Smooth muscle cell (in vitro differentiated cells): Measurements from ENCODE around the gene NUPR1. TPM values are rescaled to one million over a fixed set of nuclear protein-coding genes. Genes with fewer than 3 reads are reported as not detected.

Experiments
- DNase-seq: peaks from one replicate; lab custom pipeline; 2025; ENCODE audit not compliant: unreplicated experiment; lab: John Stamatoyannopoulos, UW
- H2AFZ ChIP-seq: fragments of 200-600 bp; sonication (generic); 2 replicates; pipeline ENCODE4 v1.6.0; 2016; ENCODE audit warnings: antibody characterized with exemption, low read depth, mild to moderate bottlenecking
- H3F3A ChIP-seq: fragments of 200-600 bp; sonication (generic); 2 replicates; pipeline ENCODE4 v1.6.0; 2017; ENCODE audit warnings: antibody characterized with exemption, low read depth
- H3K27ac ChIP-seq: fragments of 200-600 bp; sonication (generic); 2 replicates; pipeline ENCODE4 v1.5.1; 2016; ENCODE audit warnings: low read depth, mild to moderate bottlenecking
- H3K27me3 ChIP-seq: fragments of 200-600 bp; sonication (generic); 2 replicates; pipeline ENCODE4 v1.6.1; 2016; ENCODE audit warnings: low read depth, mild to moderate bottlenecking
- H3K36me3 ChIP-seq: fragments of 200-600 bp; sonication (generic); 2 replicates; pipeline ENCODE4 v1.5.1; 2016; ENCODE audit warnings: low read depth
- H3K4me1 ChIP-seq: fragments of 200-600 bp; sonication (generic); 2 replicates; pipeline ENCODE4 v1.5.1; 2016; ENCODE audit warnings: low read depth
- H3K4me2 ChIP-seq: fragments of 200-600 bp; sonication (generic); 2 replicates; pipeline ENCODE4 v1.6.0; 2016; ENCODE audit warnings: mild to moderate bottlenecking
- H3K4me3 ChIP-seq: fragments of 200-600 bp; sonication (generic); 2 replicates; pipeline ENCODE4 v1.5.1; 2016; ENCODE audit warnings: mild to moderate bottlenecking
- H3K79me2 ChIP-seq: fragments of 200-600 bp; sonication (generic); 2 replicates; pipeline ENCODE4 v1.6.0; 2016; ENCODE audit warnings: low read depth, mild to moderate bottlenecking
- H3K9ac ChIP-seq: fragments of 200-600 bp; sonication (generic); 2 replicates; pipeline ENCODE4 v1.6.0; 2016; ENCODE audit warnings: low read depth
- H3K9me3 ChIP-seq: fragments of 200-600 bp; sonication (generic); replicated peaks from 2 replicates; pipeline ENCODE4 v1.5.1; 2016; ENCODE audit warnings: low read depth
- H4K20me1 ChIP-seq: fragments of 200-600 bp; sonication (generic); 2 replicates; pipeline ENCODE4 v1.6.0; 2016; ENCODE audit warnings: low read depth
- WGBS: methylation state at CpG from one replicate; pipeline ENCODE4 v1.1.7; 2016; ENCODE audit warnings: low lambda C conversion rate; 5-methylcytosine and 5-hydroxymethylcytosine counted together
- polyA plus RNA-seq: library from polyadenylated mRNA; unstranded; fragments of >200 nt; fragmentation: Nextera tagmentation; extraction: Ambion mirVana; gene quantifications from 2 replicates; pipeline ENCODE4 v1.2.1, GENCODE V29; 2016
- total RNA-seq: library from RNA; depleted of rRNA; stranded (reverse); fragments of >200 nt; gene quantifications from 2 replicates; pipeline ENCODE4 v1.2.3, GENCODE V29; 2014
- TF ChIP-seq, protein P1 (sequence below): fragments of 200-600 bp; sonication (generic); IDR thresholded peaks from 2 replicates; pipeline ENCODE4 v1.5.1; 2017; ENCODE audit warnings: borderline replicate concordance, mild to moderate bottlenecking, antibody characterized with exemption; ENCODE audit not compliant: insufficient read depth, poor library complexity, severe bottlenecking

NUPR1 gene
- total and polyA plus RNA-seq, 2 experiments from 2014 or later: 0.67 to 22.2 TPM

DNA sequence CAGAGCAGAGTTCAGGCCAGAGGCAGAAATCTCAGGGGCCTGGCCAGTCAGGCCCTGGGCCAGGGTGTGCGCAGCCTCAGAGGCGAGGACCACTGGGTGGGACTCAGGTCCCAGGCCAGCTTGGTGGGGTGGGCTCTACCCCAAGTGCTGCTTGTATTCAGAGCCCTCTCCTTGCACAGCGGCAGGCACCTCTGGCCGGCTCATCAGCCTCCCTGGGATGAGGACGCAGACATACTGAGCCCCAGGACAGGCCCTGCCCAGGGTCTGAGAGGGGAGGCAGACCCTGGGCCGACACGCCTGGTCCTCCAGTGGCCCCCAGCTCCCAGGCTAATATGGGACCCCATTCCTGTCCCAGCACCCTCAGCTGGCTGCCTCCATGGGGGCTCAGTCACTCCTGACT is 24.5 kb downstream of the NUPR1 start:
- H3K27ac ChIP-seq: no peak overlapping the region
- 94% methylated on average over 7 of the region's 7 CpGs for WGBS
- H3K9ac ChIP-seq: no peak overlapping the region
- no peaks in the 10 kb centered on the region for H3K36me3 ChIP-seq
- no peak overlapping the region for H3K4me3 ChIP-seq
- H3K9me3 ChIP-seq: no peaks in the 10 kb centered on the region
- H3F3A ChIP-seq: no peaks in the 10 kb centered on the region
- no peaks in the 10 kb centered on the region for H3K4me1 ChIP-seq
- TF ChIP-seq, protein P1, sequence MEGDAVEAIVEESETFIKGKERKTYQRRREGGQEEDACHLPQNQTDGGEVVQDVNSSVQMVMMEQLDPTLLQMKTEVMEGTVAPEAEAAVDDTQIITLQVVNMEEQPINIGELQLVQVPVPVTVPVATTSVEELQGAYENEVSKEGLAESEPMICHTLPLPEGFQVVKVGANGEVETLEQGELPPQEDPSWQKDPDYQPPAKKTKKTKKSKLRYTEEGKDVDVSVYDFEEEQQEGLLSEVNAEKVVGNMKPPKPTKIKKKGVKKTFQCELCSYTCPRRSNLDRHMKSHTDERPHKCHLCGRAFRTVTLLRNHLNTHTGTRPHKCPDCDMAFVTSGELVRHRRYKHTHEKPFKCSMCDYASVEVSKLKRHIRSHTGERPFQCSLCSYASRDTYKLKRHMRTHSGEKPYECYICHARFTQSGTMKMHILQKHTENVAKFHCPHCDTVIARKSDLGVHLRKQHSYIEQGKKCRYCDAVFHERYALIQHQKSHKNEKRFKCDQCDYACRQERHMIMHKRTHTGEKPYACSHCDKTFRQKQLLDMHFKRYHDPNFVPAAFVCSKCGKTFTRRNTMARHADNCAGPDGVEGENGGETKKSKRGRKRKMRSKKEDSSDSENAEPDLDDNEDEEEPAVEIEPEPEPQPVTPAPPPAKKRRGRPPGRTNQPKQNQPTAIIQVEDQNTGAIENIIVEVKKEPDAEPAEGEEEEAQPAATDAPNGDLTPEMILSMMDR: no peak
- H4K20me1 ChIP-seq: no peaks in the 10 kb centered on the region
- no peak overlapping the region for H2AFZ ChIP-seq
- no peaks in the 10 kb centered on the region for H3K27me3 ChIP-seq
- no peak for DNase-seq
- no peak overlapping the region for H3K4me2 ChIP-seq
- H3K79me2 ChIP-seq: no peaks in the 10 kb centered on the region

DNA sequence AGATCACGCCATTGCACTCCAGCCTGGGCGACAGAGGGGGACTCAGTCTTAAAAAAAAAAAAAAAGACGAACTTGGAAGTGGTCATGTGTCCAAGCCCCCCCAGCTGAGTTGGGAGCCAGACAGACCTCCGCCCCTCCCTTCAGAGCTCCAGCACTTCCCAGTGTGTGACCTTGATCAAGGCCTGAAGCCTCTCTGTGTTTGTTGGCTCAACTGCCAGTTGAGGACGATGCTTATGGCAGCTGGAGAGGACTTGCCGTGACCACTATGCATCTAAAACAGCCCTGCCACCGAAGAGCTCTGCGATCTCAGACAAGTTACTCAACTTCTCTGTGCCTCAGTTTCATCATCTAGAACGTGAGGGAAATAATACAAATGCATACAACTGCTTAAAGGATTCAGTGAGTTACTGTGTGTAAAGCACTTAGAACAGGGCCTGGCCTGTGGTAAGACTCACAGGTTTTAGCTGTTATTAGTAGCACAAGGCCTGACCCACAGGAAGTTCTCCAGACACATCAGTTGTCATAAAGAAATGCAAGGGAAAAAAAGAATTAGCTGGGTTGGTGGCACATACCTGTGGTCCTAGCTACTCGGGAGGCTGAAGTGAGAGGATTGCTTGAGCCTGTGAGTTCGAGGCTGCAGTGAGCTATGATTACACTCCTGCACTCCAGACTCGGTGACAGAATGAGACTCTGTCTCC is 25.1 kb downstream of the NUPR1 start:
- H3K36me3 ChIP-seq: no peaks in the 10 kb centered on the region
- H3K27me3 ChIP-seq: no peaks in the 10 kb centered on the region
- H2AFZ ChIP-seq: peak overlapping the region; percentile 74
- no peak overlapping the region for H3K4me2 ChIP-seq
- no peaks in the 10 kb centered on the region for H3K79me2 ChIP-seq
- no peaks in the 10 kb centered on the region for H3K4me1 ChIP-seq
- H4K20me1 ChIP-seq: no peaks in the 10 kb centered on the region
- H3K27ac ChIP-seq: no peak overlapping the region
- no peak overlapping the region for H3K9ac ChIP-seq
- 79% methylated on average over 12 of the region's 12 CpGs for WGBS
- TF ChIP-seq, protein P1: no peak
- no peak for DNase-seq
- no peaks in the 10 kb centered on the region for H3K9me3 ChIP-seq
- H3F3A ChIP-seq: no peaks in the 10 kb centered on the region
- no peak overlapping the region for H3K4me3 ChIP-seq

DNA sequence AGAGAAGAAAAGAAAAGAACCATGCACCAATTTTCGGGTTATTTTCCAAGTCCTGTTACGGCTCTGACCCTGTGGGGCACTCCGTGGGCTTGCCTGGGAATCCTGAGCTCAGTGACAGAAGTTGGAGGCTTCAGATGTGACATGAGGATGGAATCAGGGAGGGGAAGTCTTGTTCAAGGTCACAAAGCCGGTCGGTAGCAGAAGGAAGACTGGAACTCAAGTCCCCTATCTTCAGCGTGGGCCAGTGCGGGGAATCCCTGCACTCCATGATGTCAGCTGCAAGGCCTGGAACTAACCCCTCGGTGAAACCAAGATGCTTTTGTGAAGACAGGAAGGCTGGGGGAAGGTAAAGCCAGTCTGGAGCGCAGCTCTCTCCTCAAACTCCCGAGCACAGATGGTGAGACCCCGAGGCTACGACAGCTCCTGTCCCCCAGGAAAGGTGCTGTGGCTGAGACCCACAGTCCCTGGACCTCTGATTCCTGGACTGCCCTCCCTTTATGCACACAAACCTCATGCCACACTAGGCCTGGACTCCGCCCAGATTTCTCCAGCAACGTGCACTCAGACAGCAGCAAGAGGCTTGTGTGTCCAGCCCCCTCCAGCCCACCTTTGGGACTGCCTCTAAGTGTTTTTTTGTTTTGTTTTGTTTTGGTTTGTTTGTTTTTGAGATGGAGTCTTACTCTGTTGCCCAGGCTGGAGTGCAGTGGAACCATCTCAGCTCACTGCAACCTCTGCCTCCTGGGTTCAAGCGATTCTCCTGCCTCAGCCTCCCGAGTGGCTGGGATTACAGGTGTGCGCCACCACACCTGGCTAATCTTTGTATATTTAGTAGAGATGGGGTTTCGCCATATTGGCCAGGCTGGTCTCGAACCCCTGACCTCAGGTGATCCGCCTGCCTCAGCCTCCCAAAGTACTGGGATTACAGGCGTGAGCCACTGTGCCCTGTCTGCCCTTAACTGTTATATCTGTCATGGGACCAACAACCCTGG is 26.7 kb downstream of the NUPR1 start:
- no peaks in the 10 kb centered on the region for H3F3A ChIP-seq
- H3K4me3 ChIP-seq: no peak overlapping the region
- no peaks in the 10 kb centered on the region for H3K79me2 ChIP-seq
- no peaks in the 10 kb centered on the region for H3K27me3 ChIP-seq
- H3K4me1 ChIP-seq: no peaks in the 10 kb centered on the region
- H3K27ac ChIP-seq: no peak overlapping the region
- no peaks in the 10 kb centered on the region for H3K36me3 ChIP-seq
- 90% methylated on average over 21 of the region's 21 CpGs for WGBS
- no peak overlapping the region for H2AFZ ChIP-seq
- DNase-seq: no peak
- H3K9me3 ChIP-seq: no peaks in the 10 kb centered on the region
- TF ChIP-seq, protein P1: no peak
- no peak overlapping the region for H3K4me2 ChIP-seq
- H4K20me1 ChIP-seq: no peaks in the 10 kb centered on the region
- no peak overlapping the region for H3K9ac ChIP-seq
